Measurements from ENCODE around the gene ESPN.
"Not testable (repeated sequence)": the region's sequence is repeated elsewhere in the genome, so short reads cannot be mapped to it uniquely, and the experiment has no call there.

DNA sequence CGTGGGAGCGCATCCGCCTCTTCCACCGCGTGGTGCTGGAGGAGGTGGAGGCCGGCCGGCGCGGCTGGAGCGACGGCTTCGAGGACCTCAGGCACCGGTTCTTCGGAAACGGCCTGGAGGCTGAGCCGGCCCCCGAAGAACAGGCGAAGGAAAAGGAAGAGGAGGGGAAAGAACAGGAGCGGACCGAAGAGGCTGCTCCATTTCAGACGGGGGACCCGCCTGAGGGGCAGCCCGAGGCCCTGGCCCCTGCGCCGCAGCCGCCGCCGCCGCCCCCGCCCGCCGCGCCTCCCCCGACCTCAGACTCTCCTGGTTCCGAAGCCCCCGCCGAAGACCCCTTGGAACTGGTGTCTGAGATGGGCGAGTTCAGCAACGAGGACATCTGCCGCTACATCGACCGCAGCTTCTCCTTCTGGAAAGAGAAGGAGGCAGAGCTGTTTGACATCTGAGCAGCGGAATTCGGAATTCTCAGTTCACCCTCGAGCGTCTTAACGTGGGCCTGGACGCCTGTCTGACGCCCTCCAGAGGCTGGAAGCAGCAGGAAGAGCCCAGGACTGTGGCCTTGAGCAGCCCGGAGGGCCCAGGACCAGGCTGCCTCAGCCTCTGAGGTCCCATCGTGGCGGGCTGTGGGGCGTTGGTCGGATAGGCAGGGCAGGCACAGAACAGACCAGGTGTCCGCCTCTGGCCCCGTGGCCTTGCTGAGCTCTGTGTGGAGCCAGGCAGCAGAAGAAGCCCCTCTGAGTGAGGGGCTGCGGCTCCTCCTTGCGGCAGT is 31.4 kb downstream of the ESPN start:
- TF ChIP-seq, protein P1, sequence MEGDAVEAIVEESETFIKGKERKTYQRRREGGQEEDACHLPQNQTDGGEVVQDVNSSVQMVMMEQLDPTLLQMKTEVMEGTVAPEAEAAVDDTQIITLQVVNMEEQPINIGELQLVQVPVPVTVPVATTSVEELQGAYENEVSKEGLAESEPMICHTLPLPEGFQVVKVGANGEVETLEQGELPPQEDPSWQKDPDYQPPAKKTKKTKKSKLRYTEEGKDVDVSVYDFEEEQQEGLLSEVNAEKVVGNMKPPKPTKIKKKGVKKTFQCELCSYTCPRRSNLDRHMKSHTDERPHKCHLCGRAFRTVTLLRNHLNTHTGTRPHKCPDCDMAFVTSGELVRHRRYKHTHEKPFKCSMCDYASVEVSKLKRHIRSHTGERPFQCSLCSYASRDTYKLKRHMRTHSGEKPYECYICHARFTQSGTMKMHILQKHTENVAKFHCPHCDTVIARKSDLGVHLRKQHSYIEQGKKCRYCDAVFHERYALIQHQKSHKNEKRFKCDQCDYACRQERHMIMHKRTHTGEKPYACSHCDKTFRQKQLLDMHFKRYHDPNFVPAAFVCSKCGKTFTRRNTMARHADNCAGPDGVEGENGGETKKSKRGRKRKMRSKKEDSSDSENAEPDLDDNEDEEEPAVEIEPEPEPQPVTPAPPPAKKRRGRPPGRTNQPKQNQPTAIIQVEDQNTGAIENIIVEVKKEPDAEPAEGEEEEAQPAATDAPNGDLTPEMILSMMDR (IDR thresholded peaks at IDR 0.05; ENCODE audit: insufficient read depth, low read depth, low read length), result not testable (repeated sequence)
- not testable (repeated sequence) for TF ChIP-seq EZH2 (IDR thresholded peaks at IDR 0.05; ENCODE audit: insufficient read depth, low read length)
